H1 (cell line): ENCODE measurements around the gene TOB1. TPM values are rescaled to one million over a fixed set of nuclear protein-coding genes. Genes with fewer than 3 reads are reported as not detected.

Source experiments
- ASH2L ChIP-seq: fragments of 200-600, 300-600 bp; sonication (generic); IDR thresholded peaks from one replicate; pipeline ENCODE4 v1.7.1; 2017; ENCODE audit warnings: low read length
- BRCA1 ChIP-seq: IDR thresholded peaks from 2 replicates; pipeline ENCODE4 v1.6.1; 2012; ENCODE audit warnings: low read depth, low read length, improper control_type of control experiment
- FOSL1 ChIP-seq: IDR thresholded peaks from 2 replicates; pipeline ENCODE4 v1.6.1; 2011; ENCODE audit warnings: mild to moderate bottlenecking, low read depth, low read length, moderate library complexity; ENCODE audit not compliant: insufficient read depth
- GTF2F1 ChIP-seq: IDR thresholded peaks from 2 replicates; pipeline ENCODE4 v1.6.1; 2012; ENCODE audit warnings: low read depth, low read length, improper control_type of control experiment, borderline replicate concordance
- KDM5A ChIP-seq: fragments of 200-600 bp; IDR thresholded peaks from 2 replicates; pipeline ENCODE4 v1.7.1; 2012; ENCODE audit warnings: mild to moderate bottlenecking, low read length, inconsistent platforms, mixed read lengths
- NRF1 ChIP-seq: IDR thresholded peaks from 2 replicates; pipeline ENCODE4 v1.6.1; 2011; ENCODE audit warnings: mild to moderate bottlenecking, low read depth, low read length, improper control_type of control experiment
- PHF8 ChIP-seq: fragments of 200-600 bp; sonication (generic); conservative IDR thresholded peaks from 2 replicates; pipeline ENCODE4 v1.7.1; 2012; ENCODE audit warnings: low read depth, mild to moderate bottlenecking, inconsistent platforms, low read length, moderate library complexity
- POLR2AphosphoS5 ChIP-seq: IDR thresholded peaks from 2 replicates; pipeline ENCODE4 v1.6.1; 2011; ENCODE audit warnings: low read depth, low read length
- RFX5 ChIP-seq: IDR thresholded peaks from 2 replicates; pipeline ENCODE4 v1.6.1; 2011; ENCODE audit warnings: low read depth, low read length, improper control_type of control experiment, borderline replicate concordance
- SP4 ChIP-seq: IDR thresholded peaks from 2 replicates; pipeline ENCODE4 v1.6.1; 2012; ENCODE audit warnings: low read length, inconsistent platforms
- polyA plus RNA-seq, 7 experiments: library from polyadenylated mRNA; depleted of rRNA in 3 of 7; stranded (reverse) in 5 of 7; unstranded in 2 of 7; fragments of >200 nt in 5 of 7; fragments of 200-250 nt in 2 of 7; gene quantifications; 1 replicate in 5 of 7; 2 replicates in 1 of 7; 4 replicates in 1 of 7; pipeline versions ENCODE4 v1.2.1 to v1.2.3, GENCODE V29; 2011 to 2013; ENCODE audit warnings: missing spikeins in 2 of 7, mixed read lengths in 2 of 7
- total RNA-seq: library from RNA; stranded (reverse); fragmentation: NEBNext Ultra II Directional; extraction: Animal tissue kit (Norgen Biotek cat#: 25700); gene quantifications from 2 replicates; pipeline ENCODE4 v1.2.1, GENCODE V29; 2021
- TF ChIP-seq, protein P1 (sequence below): IDR thresholded peaks from 2 replicates; pipeline ENCODE4 v1.6.1; 2012; ENCODE audit warnings: inconsistent platforms
- TF ChIP-seq, protein P2 (sequence below), 3 experiments: IDR thresholded peaks; 1 replicate in 2 of 3; 2 replicates in 1 of 3; pipeline versions ENCODE4 v1.5.1 to v1.6.1; 2011; ENCODE audit warnings: low read length in 3 of 3, mild to moderate bottlenecking in 3 of 3, inconsistent platforms in 2 of 3, low read depth in 1 of 3, moderate library complexity in 1 of 3; ENCODE audit not compliant: insufficient read depth in 1 of 3; ENCODE audit errors: control extremely low read depth in 1 of 3

The TOB1 gene
- total and polyA plus RNA-seq, 2 of the 8 experiments (the other 6 are each of a cell fraction or from before 2014, with no cell fraction given), result 14.4 to 20.8 TPM

DNA sequence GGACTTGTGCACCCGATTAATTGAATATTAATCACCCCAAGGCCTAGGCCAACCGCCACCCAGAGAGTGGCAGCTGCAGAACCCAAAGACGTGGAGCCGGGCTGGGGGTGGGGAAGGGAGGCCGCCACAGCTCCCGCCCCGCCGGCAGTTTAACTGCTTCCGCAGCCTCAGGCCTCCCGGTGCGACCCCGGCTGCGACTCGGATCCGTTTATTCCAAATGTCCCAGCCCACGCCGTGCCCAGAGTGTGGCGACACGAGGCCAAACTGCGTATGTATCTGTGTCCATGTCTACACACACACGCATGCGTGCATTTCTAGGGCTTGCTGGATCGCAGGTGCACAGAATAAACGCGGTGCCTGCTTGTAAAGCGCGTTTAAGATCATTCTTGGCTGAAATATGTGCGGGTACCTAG lies 802 bp upstream of the TOB1 start (continued):
- TF ChIP-seq ASH2L, result peak; percentile 8
- no peak for TF ChIP-seq GTF2F1
- TF ChIP-seq RFX5, result 0 out of 2 replicates have a peak, but pooled peaks have one; percentile 15
- 0 out of 2 replicates have a peak, but pooled peaks have one; percentile 1 for TF ChIP-seq SP4
- TF ChIP-seq FOSL1, result no peak
- TF ChIP-seq PHF8, result peak; percentile 39
- peak; percentile 20; the same call in 1 of the 2 replicates for TF ChIP-seq NRF1
- TF ChIP-seq, protein P1, sequence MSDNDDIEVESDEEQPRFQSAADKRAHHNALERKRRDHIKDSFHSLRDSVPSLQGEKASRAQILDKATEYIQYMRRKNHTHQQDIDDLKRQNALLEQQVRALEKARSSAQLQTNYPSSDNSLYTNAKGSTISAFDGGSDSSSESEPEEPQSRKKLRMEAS, result peak; percentile 76
- TF ChIP-seq POLR2AphosphoS5, result peak; percentile 38; the same call in 1 of the 2 replicates
- TF ChIP-seq BRCA1, result no peak
- TF ChIP-seq, protein P2, sequence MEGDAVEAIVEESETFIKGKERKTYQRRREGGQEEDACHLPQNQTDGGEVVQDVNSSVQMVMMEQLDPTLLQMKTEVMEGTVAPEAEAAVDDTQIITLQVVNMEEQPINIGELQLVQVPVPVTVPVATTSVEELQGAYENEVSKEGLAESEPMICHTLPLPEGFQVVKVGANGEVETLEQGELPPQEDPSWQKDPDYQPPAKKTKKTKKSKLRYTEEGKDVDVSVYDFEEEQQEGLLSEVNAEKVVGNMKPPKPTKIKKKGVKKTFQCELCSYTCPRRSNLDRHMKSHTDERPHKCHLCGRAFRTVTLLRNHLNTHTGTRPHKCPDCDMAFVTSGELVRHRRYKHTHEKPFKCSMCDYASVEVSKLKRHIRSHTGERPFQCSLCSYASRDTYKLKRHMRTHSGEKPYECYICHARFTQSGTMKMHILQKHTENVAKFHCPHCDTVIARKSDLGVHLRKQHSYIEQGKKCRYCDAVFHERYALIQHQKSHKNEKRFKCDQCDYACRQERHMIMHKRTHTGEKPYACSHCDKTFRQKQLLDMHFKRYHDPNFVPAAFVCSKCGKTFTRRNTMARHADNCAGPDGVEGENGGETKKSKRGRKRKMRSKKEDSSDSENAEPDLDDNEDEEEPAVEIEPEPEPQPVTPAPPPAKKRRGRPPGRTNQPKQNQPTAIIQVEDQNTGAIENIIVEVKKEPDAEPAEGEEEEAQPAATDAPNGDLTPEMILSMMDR (IDR thresholded peaks at IDR 0.05; ENCODE audit: control extremely low read depth in 1 of 3, insufficient read depth in 1 of 3, low read depth in 1 of 3, low read length in 3 of 3), result no peak
- TF ChIP-seq KDM5A, result 0 out of 2 replicates have a peak, but pooled peaks have one; percentile 22
